SIG-M5 (cell line): ENCODE measurements around the gene LOXHD1.

Source experiments
- DNase-seq: peaks from one replicate; lab custom pipeline; 2025; lab: John Stamatoyannopoulos, UW

LOXHD1 gene

DNA sequence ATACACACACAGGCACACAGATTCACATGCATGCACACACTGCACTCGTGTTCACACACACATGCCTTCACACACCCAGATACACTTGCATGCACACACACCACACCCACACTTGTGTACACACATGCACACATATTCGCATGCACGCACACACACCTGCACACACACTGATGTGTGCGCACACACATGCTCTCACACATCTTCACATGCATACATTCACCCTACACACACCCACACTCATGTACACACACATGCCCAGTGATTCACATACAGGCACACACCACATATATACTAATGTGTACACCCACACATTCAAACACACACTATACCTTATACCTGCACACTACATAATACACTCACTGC, 181.6 kb downstream of the LOXHD1 start:
- no peak for DNase-seq

DNA sequence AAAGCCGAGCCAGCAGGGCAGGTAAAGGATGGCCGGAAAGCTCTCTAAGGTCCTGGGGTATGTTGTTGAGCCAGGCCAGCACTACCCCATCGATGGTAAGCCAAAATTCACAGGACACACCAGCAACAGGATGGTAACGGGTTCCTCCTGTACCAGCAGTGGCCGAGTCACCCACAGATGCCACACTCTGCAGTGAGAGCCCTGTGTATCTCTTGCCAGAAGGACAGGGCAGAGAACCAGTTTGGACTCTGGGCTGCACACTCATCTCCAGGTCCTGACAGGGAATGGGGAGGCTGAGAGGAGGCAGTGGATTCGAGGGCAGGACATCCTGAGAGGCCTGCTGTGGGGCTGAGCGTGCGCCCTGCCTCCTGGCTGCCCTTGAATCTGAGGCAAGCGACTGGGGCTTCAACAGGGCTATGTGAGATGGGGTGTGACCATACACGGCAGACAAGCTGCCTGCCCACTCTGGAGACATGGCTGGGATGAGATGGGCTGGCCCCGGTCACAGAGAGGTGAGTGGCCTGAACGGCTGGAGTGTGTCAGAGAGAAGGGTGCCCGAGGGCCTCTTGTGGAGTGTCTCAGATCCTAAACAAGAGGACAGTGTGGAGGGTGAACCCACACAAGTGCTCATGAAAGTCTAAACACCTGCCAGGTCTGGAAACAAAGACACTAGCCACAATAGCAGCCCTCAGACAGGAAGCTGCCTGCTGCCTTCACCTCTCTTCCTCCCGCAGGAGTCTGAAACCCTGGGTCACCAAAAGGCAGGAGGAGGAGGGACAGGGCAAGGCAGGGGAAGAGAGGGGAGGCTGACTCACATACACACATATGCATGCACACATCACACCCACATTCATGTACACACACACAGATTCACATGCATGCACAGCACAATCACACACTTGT, 182.3 kb downstream of the LOXHD1 start:
- DNase-seq = no peak

DNA sequence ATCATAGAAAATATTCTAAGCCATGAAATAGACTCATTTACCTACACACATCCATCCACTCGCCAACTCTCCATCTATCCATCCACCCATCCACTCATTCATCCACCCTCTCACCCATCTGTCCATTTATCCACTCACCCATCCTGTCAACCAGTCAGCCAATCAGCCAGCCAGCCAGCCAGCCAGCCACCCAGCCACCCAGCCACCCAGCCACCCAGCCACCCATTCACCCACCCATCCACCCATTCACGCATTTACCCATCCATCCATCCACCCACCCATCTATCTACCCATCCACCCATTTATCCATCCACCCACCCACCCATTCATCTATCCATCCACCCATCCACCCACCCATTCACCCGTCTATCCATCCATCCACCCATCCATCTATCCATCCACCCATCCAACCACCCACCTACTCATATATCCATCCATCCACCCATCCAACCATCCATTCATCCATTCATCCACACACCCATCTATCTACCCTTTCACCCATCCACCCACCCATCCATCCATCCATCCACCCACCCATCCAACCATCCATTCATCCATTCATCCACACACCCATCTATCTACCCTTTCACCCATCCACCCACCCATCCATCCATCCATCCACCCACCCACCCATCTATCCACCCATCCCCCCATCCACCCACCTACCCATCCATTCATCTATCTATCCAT, 185.1 kb downstream of the LOXHD1 start:
- no peak for DNase-seq

DNA sequence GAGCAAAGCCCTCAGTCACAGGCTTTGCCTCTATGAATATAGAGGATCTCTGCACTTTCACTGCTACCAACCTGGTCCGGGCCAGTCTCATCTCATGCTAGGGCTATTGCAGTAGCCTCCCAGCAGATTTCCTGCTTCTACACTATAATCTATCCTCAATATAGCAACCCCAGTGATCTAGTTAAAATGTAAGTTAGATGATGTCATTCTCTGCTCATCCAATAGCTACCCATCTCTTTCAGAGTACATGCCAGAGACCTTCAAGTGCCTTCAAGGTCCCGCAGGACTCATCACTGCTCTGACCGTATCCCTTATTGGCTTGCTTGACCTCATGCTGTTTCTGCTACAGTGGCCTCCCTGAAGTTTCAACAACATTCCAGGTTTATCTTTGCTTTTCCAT, 186.3 kb downstream of the LOXHD1 start:
- no peak for DNase-seq

DNA sequence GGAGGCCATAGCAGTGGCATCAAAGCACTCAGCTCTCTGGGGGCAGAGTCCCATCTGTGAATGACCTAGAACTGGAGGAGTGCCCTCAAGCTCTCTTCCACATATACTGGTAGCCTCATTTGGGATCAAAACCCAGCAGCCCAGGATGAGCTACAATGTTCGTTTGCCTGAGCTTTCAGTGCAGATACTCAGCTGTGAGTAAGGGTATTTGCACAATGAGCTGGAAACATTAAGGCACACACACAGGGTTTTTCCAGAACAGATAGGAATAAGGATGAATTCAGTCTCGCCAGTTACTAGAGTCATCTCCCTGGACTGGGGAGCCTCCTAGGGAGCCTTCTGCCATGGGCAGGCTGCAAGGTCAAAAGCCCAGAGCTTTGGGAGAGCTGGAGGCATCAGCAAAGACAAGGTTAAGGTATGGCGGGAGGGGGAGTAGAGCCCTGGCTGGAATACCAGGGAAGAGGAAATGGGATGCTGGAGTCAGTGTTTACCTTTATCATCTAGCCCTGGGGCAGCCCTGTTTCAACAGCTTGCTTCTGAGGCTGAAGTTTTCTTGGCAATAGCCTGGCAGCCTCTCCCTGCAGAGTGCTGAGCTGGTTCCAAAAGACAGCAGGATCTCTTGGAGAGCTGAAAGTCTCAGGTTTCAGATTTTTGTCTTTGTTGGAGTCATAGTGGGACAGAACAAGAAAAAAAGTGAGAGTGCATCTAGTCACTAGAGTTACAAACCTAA, 187.7 kb downstream of the LOXHD1 start:
- no peak for DNase-seq

DNA sequence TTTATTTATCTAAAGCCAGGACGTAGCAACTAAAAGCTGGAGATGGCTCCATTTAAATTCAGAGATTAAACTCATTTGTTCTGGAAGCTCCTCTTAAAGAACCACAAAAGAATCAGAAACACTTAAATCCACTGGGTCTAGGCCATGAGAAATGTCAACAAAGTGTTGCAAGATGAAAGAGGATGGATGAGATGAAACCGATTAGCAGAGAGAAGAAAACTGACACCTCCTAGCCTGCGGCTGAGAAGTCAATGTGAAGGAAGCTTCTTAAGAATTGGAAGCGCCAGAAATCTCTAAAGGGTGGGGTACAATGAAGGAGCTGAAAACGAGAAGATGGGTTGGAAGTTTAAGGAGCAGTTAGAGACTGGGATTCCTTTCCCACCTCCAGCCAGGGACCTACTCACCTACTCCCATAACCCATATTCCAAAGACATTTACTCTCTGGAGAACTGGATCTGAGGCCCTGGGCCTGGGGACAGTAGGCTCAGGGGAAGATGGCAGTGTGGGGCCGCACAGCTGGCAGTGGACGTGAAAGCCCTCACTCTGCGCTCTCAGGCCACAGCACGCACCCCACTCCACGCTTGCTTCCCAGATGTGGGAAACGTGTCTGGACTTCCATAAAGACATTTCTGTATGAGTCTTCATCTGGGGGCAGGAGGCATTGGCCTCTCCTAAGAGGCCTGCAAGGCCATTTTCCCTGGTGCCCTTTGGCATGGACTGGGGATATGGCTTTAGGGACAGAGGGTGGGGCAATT, 188.4 kb downstream of the LOXHD1 start:
- DNase-seq = no peak

DNA sequence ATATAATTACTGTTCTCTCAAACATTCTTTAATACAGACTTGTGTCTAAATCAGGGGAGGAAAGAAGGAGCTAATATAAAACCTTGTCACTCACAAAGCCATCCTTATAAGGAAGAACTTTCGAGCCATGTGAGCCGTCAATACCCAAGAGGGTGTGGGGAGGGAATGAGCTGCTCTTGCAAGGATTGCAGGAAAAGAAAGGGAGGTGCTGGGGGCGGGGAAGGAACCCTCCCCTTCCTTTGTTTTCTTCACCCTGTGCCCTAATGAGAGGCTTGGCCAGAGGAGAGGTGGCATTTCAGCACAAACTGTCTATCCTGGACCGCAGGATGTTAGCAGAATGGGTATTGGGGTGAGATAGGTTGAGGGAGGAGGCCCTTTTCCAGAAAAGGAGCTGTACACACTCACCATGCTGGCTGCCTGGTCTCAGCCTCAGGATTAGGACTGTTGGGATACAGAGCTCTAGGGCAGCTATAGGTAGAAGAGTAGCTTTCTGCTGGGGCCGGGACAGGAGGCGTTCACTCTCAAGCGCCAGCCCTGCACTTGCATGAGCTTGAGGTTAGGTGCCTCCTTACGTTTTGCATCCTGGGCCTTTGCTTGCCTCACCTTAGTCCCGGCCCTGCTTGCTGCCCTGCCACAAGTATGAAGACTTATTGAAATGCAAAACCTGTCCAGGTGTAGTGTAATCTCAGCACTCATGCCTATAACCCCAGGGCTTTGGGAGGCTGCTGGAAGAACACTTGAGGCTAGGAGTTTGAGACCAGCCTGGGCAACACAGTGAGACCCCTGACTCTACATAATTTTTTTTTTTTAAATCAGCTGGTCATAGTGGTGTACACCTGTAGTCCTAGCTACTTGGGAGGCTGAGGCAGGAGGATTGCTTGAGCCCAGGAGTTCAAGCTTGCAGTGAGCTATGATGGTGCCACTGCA, 190.5 kb downstream of the LOXHD1 start:
- DNase-seq = no peak

DNA sequence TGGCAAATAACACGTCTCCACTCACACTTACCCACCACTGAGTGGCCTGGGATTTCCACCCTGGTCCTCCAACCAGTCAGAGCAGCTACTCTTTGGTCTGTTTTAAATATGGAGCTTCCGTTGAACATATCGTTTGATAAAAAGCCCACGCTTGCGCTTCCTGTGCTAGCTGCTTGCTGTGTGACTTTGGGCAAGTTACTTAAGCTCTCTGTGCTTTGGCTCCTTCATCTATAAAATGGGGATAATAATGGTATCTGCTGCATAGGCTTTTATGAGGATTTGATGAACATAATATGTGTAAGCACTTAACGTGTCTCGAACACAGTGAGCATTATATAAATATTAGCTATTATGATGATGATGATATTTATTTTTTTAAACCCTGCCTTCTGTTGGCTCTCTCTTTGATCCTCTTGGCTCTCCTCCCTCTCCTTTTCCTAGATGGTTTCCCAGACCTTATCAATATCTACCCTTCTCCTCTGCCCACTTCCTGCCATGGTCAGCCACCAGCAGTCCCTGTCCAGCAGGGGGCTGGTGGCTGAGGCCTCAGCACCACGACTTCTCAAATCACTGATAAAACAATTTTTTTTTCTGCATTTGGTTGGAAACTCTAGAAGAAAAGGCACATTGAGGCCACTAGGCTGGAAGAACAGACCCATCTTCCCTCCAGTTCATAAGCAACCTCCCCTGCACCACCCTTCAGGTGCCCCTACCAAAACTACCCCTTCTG, 191.9 kb downstream of the LOXHD1 start:
- no peak for DNase-seq

DNA sequence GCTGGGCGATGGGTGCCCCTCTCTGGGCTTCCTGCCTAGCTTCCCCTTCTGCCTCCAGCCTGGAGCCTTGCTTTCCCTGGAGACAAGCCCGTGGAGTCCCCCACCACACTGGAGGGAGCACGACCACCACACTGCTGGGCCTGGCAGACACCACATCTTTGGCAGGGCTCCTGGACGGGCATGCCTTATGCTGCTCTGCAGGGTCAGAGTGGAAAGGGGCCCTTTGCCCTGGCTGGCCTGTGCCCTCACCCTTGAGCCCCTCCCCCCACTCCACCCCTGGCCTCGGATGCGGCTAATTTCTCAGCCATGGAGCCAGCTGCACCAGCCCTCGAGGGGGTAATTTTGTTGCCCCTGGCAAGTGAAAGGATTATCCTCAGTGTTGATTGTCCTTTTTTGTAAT, 194.5 kb downstream of the LOXHD1 start:
- no peak for DNase-seq

DNA sequence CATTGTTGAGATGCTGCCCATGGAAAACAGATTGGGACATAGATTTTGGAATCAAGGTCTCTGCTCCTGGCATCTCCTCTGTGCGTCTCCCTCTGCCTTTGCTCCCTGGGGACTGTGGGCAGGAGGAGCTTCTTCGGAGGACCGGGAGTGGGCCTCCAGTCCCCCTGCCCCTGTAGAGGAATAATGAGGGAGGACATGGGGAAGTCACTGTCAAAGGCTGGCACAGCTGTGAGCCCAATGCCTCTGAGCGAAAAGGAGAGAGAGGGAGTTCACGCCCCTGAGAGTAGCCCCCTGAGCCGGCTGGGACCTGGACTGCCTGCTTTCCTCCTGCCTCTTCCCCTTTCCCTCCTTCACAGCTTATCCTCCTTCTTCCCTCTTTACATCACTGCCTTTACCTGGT, 195.0 kb downstream of the LOXHD1 start:
- DNase-seq = no peak

DNA sequence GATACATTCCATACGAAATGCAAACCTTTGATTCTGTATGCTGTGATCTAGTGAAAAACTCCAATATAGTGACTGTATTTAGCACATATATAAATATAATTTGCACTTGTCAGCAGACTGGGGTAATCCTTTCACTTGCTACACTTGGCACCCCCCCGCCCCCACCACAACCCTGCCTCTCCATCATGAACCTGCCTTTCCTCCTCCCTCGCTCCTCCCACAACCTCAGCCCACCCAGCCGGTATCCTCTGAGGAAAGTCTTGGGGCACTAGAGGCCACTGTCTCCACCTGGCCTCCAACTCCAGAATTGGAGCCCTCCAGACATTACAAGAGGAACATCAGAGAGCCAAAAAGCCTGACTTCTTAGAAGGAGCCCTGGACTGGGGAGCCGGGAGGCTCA, 196.3 kb downstream of the LOXHD1 start:
- DNase-seq = no peak

DNA sequence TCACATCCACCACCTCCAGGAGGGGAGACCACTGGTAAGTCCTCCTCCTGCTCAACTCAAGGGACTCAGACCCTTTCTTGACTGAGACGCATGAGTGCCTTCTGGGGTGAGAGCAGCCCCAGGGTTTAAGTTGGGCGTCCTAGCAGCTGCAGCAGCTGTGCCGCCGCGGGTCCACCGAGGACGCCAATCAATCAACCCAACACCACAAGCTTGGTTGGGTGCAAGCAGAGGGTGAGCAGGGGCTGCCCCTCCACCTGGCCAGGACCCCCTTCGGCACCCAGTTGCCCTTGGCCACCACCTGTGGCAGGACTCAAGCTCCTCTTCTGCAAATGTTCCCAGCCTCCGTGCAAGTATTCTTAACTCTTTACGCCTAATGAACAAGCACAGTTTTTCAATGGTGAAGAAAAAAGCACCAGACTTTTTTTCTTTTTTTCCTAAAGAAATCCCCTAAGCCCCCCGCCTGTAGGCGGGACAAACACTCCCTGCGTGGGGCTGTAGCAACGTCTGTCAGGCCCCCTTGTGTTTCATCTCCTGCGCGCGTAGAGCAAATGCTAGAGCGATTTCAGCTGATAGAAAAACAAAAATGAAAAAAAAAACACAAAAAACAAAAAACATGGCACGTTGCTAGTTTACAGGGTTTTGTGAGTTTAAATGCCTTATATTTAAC, 197.1 kb downstream of the LOXHD1 start:
- DNase-seq = no peak

DNA sequence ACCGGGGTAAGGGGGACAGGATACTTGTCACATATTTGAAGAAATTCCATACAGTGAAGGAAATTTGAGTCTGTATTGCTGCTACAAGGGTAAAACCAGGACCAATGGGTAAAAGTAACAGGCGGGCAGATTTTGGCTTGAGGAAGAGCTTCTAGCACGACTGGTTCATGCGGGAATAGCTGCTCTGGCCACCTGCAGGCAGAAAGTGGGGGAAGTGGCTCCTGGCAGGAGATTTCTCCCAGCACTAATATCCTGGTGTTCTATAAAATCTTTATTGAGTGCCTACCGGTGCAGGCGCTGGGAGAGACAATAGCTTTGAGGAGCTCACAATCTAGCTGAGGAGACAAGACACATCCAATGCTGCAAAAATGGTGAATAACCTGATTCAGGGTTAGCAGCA, 198.5 kb downstream of the LOXHD1 start:
- DNase-seq = no peak

DNA sequence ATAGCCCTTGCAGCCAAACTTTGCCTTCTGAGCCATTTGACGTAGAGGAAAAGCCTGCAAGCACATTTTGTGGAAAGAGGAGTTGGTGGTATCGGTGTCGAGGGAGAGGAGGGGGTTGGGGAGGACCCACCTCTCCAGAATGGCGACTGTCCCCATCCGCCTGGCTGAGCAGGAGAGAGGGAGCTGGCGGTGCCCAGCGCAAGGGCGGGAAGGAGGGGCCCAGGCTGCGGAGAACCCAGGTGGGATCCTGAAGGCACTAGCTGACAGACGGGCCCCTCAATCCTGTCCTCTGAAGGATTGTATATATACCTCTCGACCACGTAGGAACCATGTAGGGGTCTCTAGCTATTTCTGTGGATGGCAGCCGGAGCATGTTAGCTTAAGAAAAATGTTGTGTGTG, 200.3 kb downstream of the LOXHD1 start:
- DNase-seq = no peak

DNA sequence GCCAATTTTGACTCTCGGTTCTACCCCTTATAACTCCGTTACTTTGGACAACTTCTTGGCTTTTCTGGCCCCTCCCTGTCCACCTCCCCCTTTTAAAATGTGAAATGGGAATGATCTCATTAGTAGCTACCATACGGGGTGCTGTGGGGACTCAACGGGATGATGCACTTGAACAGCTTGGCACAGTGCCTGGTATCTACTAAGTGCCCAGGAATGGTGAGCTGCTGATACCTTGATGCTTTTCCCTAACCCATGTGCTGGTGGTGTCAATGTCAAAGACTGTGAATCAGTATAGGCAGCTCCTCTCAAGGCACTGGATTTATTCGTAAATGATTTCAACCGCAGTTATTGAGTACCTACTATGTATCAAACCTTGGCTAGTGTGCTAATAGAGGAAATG, 204.2 kb downstream of the LOXHD1 start:
- no peak for DNase-seq

DNA sequence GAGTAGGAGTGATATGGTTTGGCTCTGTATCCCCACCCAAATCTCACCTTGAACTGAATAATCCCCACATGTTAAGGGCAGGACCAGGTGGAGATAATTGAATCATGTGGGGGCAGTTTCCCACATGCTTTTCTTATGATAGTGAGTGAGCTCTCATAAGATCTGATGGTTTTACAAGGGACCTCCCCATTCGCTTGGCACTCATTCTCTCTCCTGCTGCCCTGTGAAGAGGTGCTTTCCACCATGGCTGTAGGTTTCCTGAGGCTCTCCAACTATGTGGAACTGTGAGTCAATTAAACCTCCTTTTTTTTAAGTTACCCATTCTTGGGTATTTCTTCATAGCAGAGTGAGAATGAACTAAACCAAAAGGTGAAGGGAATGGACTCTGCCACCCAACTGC, 207.5 kb downstream of the LOXHD1 start:
- no peak for DNase-seq

DNA sequence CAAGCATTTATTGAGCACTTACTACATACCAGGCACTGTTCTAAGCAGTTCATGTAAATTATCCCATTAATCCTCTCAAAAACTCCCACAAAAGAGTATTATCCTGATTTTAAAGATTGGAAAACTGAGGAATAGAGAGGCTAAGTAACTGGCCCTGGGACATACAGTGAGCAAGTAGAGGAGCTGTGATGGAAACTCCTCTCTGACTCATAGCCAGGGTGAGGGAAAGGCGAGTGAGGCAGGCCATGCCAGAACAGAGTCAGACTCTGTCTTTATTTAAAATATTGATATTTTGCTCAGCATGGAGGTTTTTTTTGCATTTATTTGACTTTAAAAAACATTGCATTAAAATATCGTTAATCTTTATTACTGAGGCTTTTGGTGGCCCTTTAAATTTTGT, 208.0 kb downstream of the LOXHD1 start:
- DNase-seq = no peak

DNA sequence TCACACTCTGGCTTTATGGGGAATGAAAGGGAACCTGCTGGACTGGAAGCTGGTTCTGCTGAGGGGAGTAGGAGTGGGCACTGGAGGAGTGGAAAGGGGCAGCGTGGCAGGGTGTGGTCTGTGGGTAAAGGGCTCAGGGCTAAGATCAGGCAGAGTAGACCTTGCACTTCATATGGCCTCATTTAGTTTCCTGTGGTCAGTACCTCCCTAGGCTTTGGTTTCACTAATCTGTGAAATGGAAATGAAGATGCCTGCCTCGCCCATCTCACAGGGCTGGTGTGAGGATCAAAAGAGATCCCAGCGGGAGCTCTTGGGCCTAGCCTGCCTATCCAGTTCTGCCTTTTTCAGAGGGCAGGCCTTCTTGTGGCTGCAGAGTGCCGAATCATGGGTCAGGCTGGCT, 208.7 kb downstream of the LOXHD1 start:
- DNase-seq = no peak

DNA sequence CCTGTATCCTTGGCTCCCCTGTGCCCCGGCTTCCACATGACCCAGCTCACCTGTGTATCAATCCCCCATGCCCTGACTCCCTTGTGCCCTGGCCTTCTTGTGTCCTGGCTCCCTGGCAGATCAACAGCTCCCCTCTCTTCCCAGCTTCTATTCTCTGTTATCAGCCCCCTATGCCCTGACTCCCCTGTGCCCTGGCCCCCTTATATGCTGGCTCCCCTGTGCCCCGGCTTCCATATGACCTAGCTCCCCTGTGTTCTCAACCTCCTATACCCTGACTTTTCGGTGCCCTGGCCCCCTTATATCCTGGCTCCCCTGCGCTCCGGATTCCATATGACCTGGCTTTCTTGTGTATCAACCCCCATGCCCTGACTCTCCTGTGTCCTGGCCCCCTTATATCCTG, 209.2 kb downstream of the LOXHD1 start:
- DNase-seq = no peak

DNA sequence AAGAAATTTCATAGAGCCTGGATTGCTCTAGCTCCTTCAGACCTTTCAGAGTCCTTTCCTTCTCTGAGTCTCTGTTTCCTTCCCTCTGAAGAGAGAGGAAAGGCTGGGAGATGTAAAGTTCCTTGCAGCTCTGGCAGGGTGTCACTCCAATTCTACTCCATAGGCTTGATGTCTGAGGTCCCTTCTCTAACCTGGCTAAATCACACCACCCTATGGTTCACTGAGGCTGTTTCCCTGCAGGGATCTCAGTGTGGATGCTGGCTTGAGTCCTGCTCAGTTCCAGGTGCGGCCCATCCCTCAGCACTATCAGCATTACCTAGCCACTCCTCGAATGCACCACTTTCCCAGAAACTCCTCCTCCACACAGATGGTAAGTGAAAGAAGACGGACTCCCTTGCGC, 209.7 kb downstream of the LOXHD1 start:
- DNase-seq = no peak
